ENCODE results near the gene MRPL32.
"Not testable (repeated sequence)": the region's sequence is repeated elsewhere in the genome, so short reads cannot be mapped to it uniquely, and the experiment has no call there.

DNA sequence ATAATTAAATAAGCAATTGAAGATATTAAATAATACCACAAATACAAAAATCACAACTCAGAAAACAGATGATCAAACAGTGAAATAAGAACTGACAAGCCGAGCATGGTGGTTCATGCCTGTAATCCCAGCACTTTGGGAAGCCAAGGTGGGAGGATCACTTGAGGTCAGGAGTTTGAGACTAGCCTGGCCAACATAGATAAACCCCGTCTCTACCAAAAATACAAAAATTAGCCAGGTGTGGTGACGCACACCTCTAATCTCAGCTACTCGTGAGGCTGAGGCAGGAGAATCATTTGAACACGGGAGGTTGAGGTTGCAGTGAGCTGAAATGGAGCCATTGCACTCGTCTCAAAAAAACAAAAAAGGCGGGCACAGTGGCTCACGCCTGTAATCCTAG lies 47.0 kb upstream of the MRPL32 start:
- TF ChIP-seq, protein P1, sequence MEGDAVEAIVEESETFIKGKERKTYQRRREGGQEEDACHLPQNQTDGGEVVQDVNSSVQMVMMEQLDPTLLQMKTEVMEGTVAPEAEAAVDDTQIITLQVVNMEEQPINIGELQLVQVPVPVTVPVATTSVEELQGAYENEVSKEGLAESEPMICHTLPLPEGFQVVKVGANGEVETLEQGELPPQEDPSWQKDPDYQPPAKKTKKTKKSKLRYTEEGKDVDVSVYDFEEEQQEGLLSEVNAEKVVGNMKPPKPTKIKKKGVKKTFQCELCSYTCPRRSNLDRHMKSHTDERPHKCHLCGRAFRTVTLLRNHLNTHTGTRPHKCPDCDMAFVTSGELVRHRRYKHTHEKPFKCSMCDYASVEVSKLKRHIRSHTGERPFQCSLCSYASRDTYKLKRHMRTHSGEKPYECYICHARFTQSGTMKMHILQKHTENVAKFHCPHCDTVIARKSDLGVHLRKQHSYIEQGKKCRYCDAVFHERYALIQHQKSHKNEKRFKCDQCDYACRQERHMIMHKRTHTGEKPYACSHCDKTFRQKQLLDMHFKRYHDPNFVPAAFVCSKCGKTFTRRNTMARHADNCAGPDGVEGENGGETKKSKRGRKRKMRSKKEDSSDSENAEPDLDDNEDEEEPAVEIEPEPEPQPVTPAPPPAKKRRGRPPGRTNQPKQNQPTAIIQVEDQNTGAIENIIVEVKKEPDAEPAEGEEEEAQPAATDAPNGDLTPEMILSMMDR (IDR thresholded peaks at IDR 0.05): not testable (repeated sequence)
- TF ChIP-seq POLR2A (IDR thresholded peaks at IDR 0.05): not testable (repeated sequence)

All from body of pancreas (tissue), 4 donors.